ENCODE results near the gene KRTDAP.

GRCh38 chr19:35495107-35496064 lies 5.1 kb upstream of the KRTDAP start:
- TF ChIP-seq SP1 (IDR thresholded peaks at IDR 0.05) (no peak), FOXM1 (IDR thresholded peaks at IDR 0.05; ENCODE audit: borderline replicate concordance) (no peak), HDGF (IDR thresholded peaks at IDR 0.05; ENCODE audit: borderline replicate concordance) (no peak), BHLHE40 (IDR thresholded peaks at IDR 0.05; ENCODE audit: borderline replicate concordance) (no peak), ELF4 (IDR thresholded peaks at IDR 0.05) (no peak), PKNOX1 (IDR thresholded peaks at IDR 0.05) (no peak), TARDBP (IDR thresholded peaks at IDR 0.05) (no peak), ARNT (IDR thresholded peaks at IDR 0.05) (no peak), FOXA1 (IDR thresholded peaks at IDR 0.05) (no peak), FOXK2 (IDR thresholded peaks at IDR 0.05) (no peak), ZNF384 (IDR thresholded peaks at IDR 0.05) (no peak), LEF1 (IDR thresholded peaks at IDR 0.05; ENCODE audit: borderline replicate concordance) (no peak), SUZ12 (IDR thresholded peaks at IDR 0.05) (no peak)

Data from HEK293T (cell line).